ENCODE measurements around the gene FRMD5. TPM values are rescaled to one million over a fixed set of nuclear protein-coding genes. Genes with fewer than 3 reads are reported as not detected.

FRMD5 gene
- polyA plus RNA-seq, 4 donors = 0.49 to 1.1 (median 0.81) TPM; not detected in 1

- no peak overlapping the region for H3K4me3 ChIP-seq (ENCODE audit: low read depth in 1 of 3, low read length in 3 of 3)
- H3K36me3 ChIP-seq (ENCODE audit: control insufficient read depth in 3 of 3, insufficient read depth in 2 of 3, low read depth in 1 of 3, low read length in 3 of 3) = no peaks in the 10 kb centered on the region
- H3K4me1 ChIP-seq (ENCODE audit: control insufficient read depth in 3 of 3, insufficient read depth in 2 of 3, low read depth in 1 of 3, low read length in 2 of 3) = no peaks in the 10 kb centered on the region
- peaks cover 0 to 2% (median 0%) of the 10 kb centered on the region in 3 donors for H3K27me3 ChIP-seq (ENCODE audit: control insufficient read depth in 3 of 3, insufficient read depth in 3 of 3, low read length in 3 of 3)
- DNase-seq = no peak
- H3K27ac ChIP-seq (ENCODE audit: low read depth in 1 of 3, low read length in 2 of 3) = no peak overlapping the region
- H3K9me3 ChIP-seq (ENCODE audit: control insufficient read depth in 2 of 2, insufficient read depth in 1 of 2, low read depth in 1 of 2, low read length in 1 of 2) = no peaks in the 10 kb centered on the region
- FAIRE-seq = no peak
Measured at GRCh38 chr15:44101286-44101685, 93.8 kb downstream of the FRMD5 start.

GRCh38 chr15:44099671-44100070 lies 95.4 kb downstream of the FRMD5 start:
- H3K4me3 ChIP-seq (ENCODE audit: low read depth in 1 of 3, low read length in 3 of 3) = no peak overlapping the region
- no peak for DNase-seq
- 78 to 85% (median 81%) methylated on average over 1 of the region's 1 CpG for WGBS, 3 donors
- H3K36me3 ChIP-seq (ENCODE audit: control insufficient read depth in 3 of 3, insufficient read depth in 2 of 3, low read depth in 1 of 3, low read length in 3 of 3) = no peaks in the 10 kb centered on the region
- H3K4me1 ChIP-seq (ENCODE audit: control insufficient read depth in 3 of 3, insufficient read depth in 2 of 3, low read depth in 1 of 3, low read length in 2 of 3) = no peaks in the 10 kb centered on the region
- H3K27ac ChIP-seq (ENCODE audit: low read depth in 1 of 3, low read length in 2 of 3) = no peak overlapping the region
- no peaks in the 10 kb centered on the region for H3K9me3 ChIP-seq (ENCODE audit: control insufficient read depth in 2 of 2, insufficient read depth in 1 of 2, low read depth in 1 of 2, low read length in 1 of 2)
- peaks cover 0 to 2% (median 0%) of the 10 kb centered on the region in 3 donors for H3K27me3 ChIP-seq (ENCODE audit: control insufficient read depth in 3 of 3, insufficient read depth in 3 of 3, low read length in 3 of 3)
- FAIRE-seq = no peak

- peaks cover 0 to 2% (median 0%) of the 10 kb centered on the region in 3 donors for H3K27me3 ChIP-seq (ENCODE audit: control insufficient read depth in 3 of 3, insufficient read depth in 3 of 3, low read length in 3 of 3)
- H3K4me1 ChIP-seq (ENCODE audit: control insufficient read depth in 3 of 3, insufficient read depth in 2 of 3, low read depth in 1 of 3, low read length in 2 of 3) = no peaks in the 10 kb centered on the region
- DNase-seq (no peak), FAIRE-seq (no peak)
- H3K27ac ChIP-seq (ENCODE audit: low read depth in 1 of 3, low read length in 2 of 3) = no peak overlapping the region
- H3K4me3 ChIP-seq (ENCODE audit: low read depth in 1 of 3, low read length in 3 of 3) = no peak overlapping the region
- no peaks in the 10 kb centered on the region for H3K36me3 ChIP-seq (ENCODE audit: control insufficient read depth in 3 of 3, insufficient read depth in 2 of 3, low read depth in 1 of 3, low read length in 3 of 3)
- 39 to 46% (median 42%) methylated on average over 3 of the region's 3 CpGs for WGBS, 3 donors
- H3K9me3 ChIP-seq (ENCODE audit: control insufficient read depth in 2 of 2, insufficient read depth in 1 of 2, low read depth in 1 of 2, low read length in 1 of 2) = no peaks in the 10 kb centered on the region
Measured at GRCh38 chr15:44097552-44097951, 97.5 kb downstream of the FRMD5 start.

- 96 to 98% (median 97%) methylated on average over 3 of the region's 3 CpGs for WGBS, 3 donors
- FAIRE-seq (no peak), DNase-seq (no peak)
- Histone ChIP-seq H3K4me3 (ENCODE audit: low read depth in 1 of 3, low read length in 3 of 3) (no peak overlapping the region), H3K27ac (ENCODE audit: low read depth in 1 of 3, low read length in 2 of 3) (no peak overlapping the region), H3K9me3 (ENCODE audit: control insufficient read depth in 2 of 2, insufficient read depth in 1 of 2, low read depth in 1 of 2, low read length in 1 of 2) (no peaks in the 10 kb centered on the region), H3K4me1 (ENCODE audit: control insufficient read depth in 3 of 3, insufficient read depth in 2 of 3, low read depth in 1 of 3, low read length in 2 of 3) (no peaks in the 10 kb centered on the region), H3K36me3 (ENCODE audit: control insufficient read depth in 3 of 3, insufficient read depth in 2 of 3, low read depth in 1 of 3, low read length in 3 of 3) (no peaks in the 10 kb centered on the region), H3K27me3 (ENCODE audit: control insufficient read depth in 3 of 3, insufficient read depth in 3 of 3, low read length in 3 of 3) (peaks cover 0 to 2% (median 0%) of the 10 kb centered on the region in 3 donors)
Measured at GRCh38 chr15:44096596-44096995, 98.5 kb downstream of the FRMD5 start.

GRCh38 chr15:44094781-44095180 lies 100.3 kb downstream of the FRMD5 start:
- Histone ChIP-seq H3K4me1 (ENCODE audit: control insufficient read depth in 3 of 3, insufficient read depth in 2 of 3, low read depth in 1 of 3, low read length in 2 of 3) (no peaks in the 10 kb centered on the region), H3K27ac (ENCODE audit: low read depth in 1 of 3, low read length in 2 of 3) (no peak overlapping the region), H3K4me3 (ENCODE audit: low read depth in 1 of 3, low read length in 3 of 3) (no peak overlapping the region), H3K27me3 (ENCODE audit: control insufficient read depth in 3 of 3, insufficient read depth in 3 of 3, low read length in 3 of 3) (peaks cover 0 to 2% (median 0%) of the 10 kb centered on the region in 3 donors), H3K9me3 (ENCODE audit: control insufficient read depth in 2 of 2, insufficient read depth in 1 of 2, low read depth in 1 of 2, low read length in 1 of 2) (no peaks in the 10 kb centered on the region), H3K36me3 (ENCODE audit: control insufficient read depth in 3 of 3, insufficient read depth in 2 of 3, low read depth in 1 of 3, low read length in 3 of 3) (no peaks in the 10 kb centered on the region)
- WGBS, 3 donors = 88 to 92% (median 89%) methylated on average over 3 of the region's 3 CpGs
- FAIRE-seq (no peak), DNase-seq (no peak)

- 97 to 98% (median 98%) methylated on average over 3 of the region's 3 CpGs for WGBS, 3 donors
Measured at GRCh38 chr15:44093836-44094235, 101.2 kb downstream of the FRMD5 start.

GRCh38 chr15:44092221-44092620 lies 102.8 kb downstream of the FRMD5 start:
- no peak for FAIRE-seq
- H3K27me3 ChIP-seq (ENCODE audit: control insufficient read depth in 3 of 3, insufficient read depth in 3 of 3, low read length in 3 of 3) = no peaks in the 10 kb centered on the region
- no peaks in the 10 kb centered on the region for H3K4me1 ChIP-seq (ENCODE audit: control insufficient read depth in 3 of 3, insufficient read depth in 2 of 3, low read depth in 1 of 3, low read length in 2 of 3)
- no peak for DNase-seq
- 62 to 68% (median 65%) methylated on average over 2 of the region's 2 CpGs for WGBS, 3 donors
- H3K27ac ChIP-seq (ENCODE audit: low read depth in 1 of 3, low read length in 2 of 3) = no peak overlapping the region
- H3K4me3 ChIP-seq (ENCODE audit: low read depth in 1 of 3, low read length in 3 of 3) = no peak overlapping the region
- H3K36me3 ChIP-seq (ENCODE audit: control insufficient read depth in 3 of 3, insufficient read depth in 2 of 3, low read depth in 1 of 3, low read length in 3 of 3) = no peaks in the 10 kb centered on the region
- no peaks in the 10 kb centered on the region for H3K9me3 ChIP-seq (ENCODE audit: control insufficient read depth in 2 of 2, insufficient read depth in 1 of 2, low read depth in 1 of 2, low read length in 1 of 2)

More at GRCh38 chr15:44093836-44094235, 101.2 kb downstream of the FRMD5 start:
- Histone ChIP-seq H3K27ac (ENCODE audit: low read depth in 1 of 3, low read length in 2 of 3) (no peak overlapping the region), H3K9me3 (ENCODE audit: control insufficient read depth in 2 of 2, insufficient read depth in 1 of 2, low read depth in 1 of 2, low read length in 1 of 2) (no peaks in the 10 kb centered on the region), H3K4me3 (ENCODE audit: low read depth in 1 of 3, low read length in 3 of 3) (no peak overlapping the region), H3K4me1 (ENCODE audit: control insufficient read depth in 3 of 3, insufficient read depth in 2 of 3, low read depth in 1 of 3, low read length in 2 of 3) (no peaks in the 10 kb centered on the region), H3K36me3 (ENCODE audit: control insufficient read depth in 3 of 3, insufficient read depth in 2 of 3, low read depth in 1 of 3, low read length in 3 of 3) (no peaks in the 10 kb centered on the region), H3K27me3 (ENCODE audit: control insufficient read depth in 3 of 3, insufficient read depth in 3 of 3, low read length in 3 of 3) (peaks cover 0 to 2% (median 0%) of the 10 kb centered on the region in 3 donors)
- DNase-seq (no peak), FAIRE-seq (no peak)

GRCh38 chr15:44087578-44088465 lies 107.2 kb downstream of the FRMD5 start:
- no peaks in the 10 kb centered on the region for H3K27me3 ChIP-seq (ENCODE audit: control insufficient read depth in 3 of 3, insufficient read depth in 3 of 3, low read length in 3 of 3)
- DNase-seq = no peak
- no peak overlapping the region for H3K27ac ChIP-seq (ENCODE audit: low read depth in 1 of 3, low read length in 2 of 3)
- H3K36me3 ChIP-seq (ENCODE audit: control insufficient read depth in 3 of 3, insufficient read depth in 2 of 3, low read depth in 1 of 3, low read length in 3 of 3) = no peaks in the 10 kb centered on the region
- H3K4me3 ChIP-seq (ENCODE audit: low read depth in 1 of 3, low read length in 3 of 3) = no peak overlapping the region
- no peaks in the 10 kb centered on the region for H3K9me3 ChIP-seq (ENCODE audit: control insufficient read depth in 2 of 2, insufficient read depth in 1 of 2, low read depth in 1 of 2, low read length in 1 of 2)
- no peak for FAIRE-seq
- H3K4me1 ChIP-seq (ENCODE audit: control insufficient read depth in 3 of 3, insufficient read depth in 2 of 3, low read depth in 1 of 3, low read length in 2 of 3) = no peaks in the 10 kb centered on the region
- 61 to 93% (median 69%) methylated on average over 3 of the region's 3 CpGs for WGBS, 3 donors

Data from small intestine (tissue), 7 donors.